Prostate gland (tissue), 2 donors: ENCODE data around the gene METTL26. TPM values are rescaled to one million over a fixed set of nuclear protein-coding genes. Genes with fewer than 3 reads are reported as not detected.

Experiments used
- DNase-seq: peaks from one replicate; pipeline ENCODE4 v3.0.0-alpha.2; 2019; ENCODE audit warnings: low spot score
- H3K27ac ChIP-seq, 2 donors: fragments of 200-600 bp; sonication (generic); 2 replicates each; pipeline ENCODE4 v1.5.1; 2017 to 2019
- H3K27me3 ChIP-seq: fragments of 200-600 bp; sonication (generic); replicated peaks from 2 replicates; pipeline ENCODE4 v1.5.1; 2019; ENCODE audit not compliant: insufficient read depth
- H3K36me3 ChIP-seq, 2 donors: fragments of 200-600 bp; sonication (generic); 1 replicate in 1 of 2; 2 replicates in 1 of 2; pipeline versions ENCODE4 v1.5.1 to v1.8.1; 2017 to 2019
- H3K4me1 ChIP-seq: fragments of 200-600 bp; sonication (generic); replicated peaks from 2 replicates; pipeline ENCODE4 v1.5.1; 2019
- H3K4me3 ChIP-seq, 2 donors: fragments of 200-600 bp; sonication (generic); 2 replicates each; pipeline ENCODE4 v1.5.1; 2017 to 2019
- H3K9me3 ChIP-seq: fragments of 200-600 bp; sonication (generic); 2 replicates; pipeline ENCODE4 v1.5.1; 2017
- POLR2A ChIP-seq: fragments of 450-650 bp; IDR thresholded peaks from one replicate; pipeline ENCODE4 v1.6.1; 2016; ENCODE audit warnings: antibody characterized with exemption, mild to moderate bottlenecking
- POLR2AphosphoS5 ChIP-seq: sonication (generic); formaldehyde crosslinking; IDR thresholded peaks from one replicate; pipeline ENCODE4 v1.6.1; 2017; ENCODE audit warnings: antibody characterized with exemption
- WGBS: methylation state at CpG from one replicate; pipeline ENCODE4 v1.1.5; 2018; 5-methylcytosine and 5-hydroxymethylcytosine counted together
- intact Hi-C: fragments of 100-400 bp; cut with DNase I; formaldehyde crosslinking; loops from one replicate; pipeline ENCODE4 v1.14.2; 2022
- total RNA-seq, 2 donors: library from RNA; depleted of rRNA; stranded (reverse); fragments of >200 nt; gene quantifications; one replicate each; pipeline ENCODE4 v1.1.0, GENCODE V29; 2016
- TF ChIP-seq, protein P1 (sequence below), 4 experiments: fragments of 200-600 bp in 2 of 4; fragments of 450-650 bp in 2 of 4; sonication (generic) in 2 of 4; IDR thresholded peaks; 1 replicate in 3 of 4; 2 replicates in 1 of 4; pipeline ENCODE4 v1.5.1; 2016 to 2019; ENCODE audit warnings: antibody characterized with exemption in 4 of 4, mild to moderate bottlenecking in 2 of 4, moderate library complexity in 2 of 4

METTL26 gene
- total RNA-seq, 2 donors from 2014 or later: 179 to 207 TPM

DNA sequence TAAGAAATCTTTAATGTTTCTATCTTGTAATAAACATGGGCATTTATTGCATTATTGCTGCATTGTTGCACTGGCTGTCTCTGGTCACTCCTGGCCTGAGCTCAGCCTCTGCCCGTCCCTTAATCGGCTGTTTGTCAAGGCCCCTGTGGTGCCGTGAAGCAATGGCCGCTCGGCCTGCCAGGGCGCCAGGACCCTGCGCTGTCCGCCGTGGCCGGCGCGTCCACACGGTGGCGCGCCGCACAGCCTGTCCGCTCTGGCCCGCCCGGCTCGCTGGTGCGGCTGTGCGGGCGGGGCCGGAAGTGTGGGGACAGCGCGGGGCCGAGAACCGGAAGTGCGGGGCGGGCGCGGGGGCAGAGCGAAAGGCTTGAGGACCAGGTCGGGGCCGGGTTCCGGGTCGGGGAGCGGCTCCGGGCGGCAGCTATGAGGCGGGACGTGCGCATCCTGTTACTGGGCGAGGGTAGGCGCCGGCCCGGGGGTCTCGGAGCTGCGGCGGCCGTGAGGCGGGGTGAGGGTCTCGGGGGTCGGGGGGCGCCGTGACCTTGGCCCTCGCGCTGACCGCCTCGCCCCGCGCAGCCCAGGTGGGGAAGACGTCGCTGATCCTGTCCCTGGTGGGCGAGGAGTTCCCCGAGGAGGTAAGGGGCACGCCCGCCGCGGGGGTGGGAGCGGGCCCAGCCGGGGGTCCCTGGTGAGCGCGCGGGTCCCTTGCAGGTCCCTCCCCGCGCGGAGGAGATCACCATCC, 31.8 kb upstream of the METTL26 start, which contains the start of gene RHOT2:
TSS of gene RHOT2 (plus strand) at position 353 of the 739 bp plus-strand sequence. CDS start at position 421, 68 bp downstream.
- intact Hi-C loops: no loop called here
- H3K27me3 ChIP-seq: no peaks in the 10 kb centered on the region
- H3K9me3 ChIP-seq: no peaks in the 10 kb centered on the region
- TF ChIP-seq POLR2A: peak; percentile 75
- TF ChIP-seq POLR2AphosphoS5: peak; percentile 69
- TF ChIP-seq, protein P1, sequence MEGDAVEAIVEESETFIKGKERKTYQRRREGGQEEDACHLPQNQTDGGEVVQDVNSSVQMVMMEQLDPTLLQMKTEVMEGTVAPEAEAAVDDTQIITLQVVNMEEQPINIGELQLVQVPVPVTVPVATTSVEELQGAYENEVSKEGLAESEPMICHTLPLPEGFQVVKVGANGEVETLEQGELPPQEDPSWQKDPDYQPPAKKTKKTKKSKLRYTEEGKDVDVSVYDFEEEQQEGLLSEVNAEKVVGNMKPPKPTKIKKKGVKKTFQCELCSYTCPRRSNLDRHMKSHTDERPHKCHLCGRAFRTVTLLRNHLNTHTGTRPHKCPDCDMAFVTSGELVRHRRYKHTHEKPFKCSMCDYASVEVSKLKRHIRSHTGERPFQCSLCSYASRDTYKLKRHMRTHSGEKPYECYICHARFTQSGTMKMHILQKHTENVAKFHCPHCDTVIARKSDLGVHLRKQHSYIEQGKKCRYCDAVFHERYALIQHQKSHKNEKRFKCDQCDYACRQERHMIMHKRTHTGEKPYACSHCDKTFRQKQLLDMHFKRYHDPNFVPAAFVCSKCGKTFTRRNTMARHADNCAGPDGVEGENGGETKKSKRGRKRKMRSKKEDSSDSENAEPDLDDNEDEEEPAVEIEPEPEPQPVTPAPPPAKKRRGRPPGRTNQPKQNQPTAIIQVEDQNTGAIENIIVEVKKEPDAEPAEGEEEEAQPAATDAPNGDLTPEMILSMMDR (IDR thresholded peaks at IDR 0.05): peak; percentile 88 to 99 (median 96)
- peak within 1 kb of the TSS; percentile 84 to 86 for H3K27ac ChIP-seq
- WGBS: under 1% methylated on average over 75 of the region's 78 CpGs
- H3K4me1 ChIP-seq: peaks cover 7% of the 10 kb centered on the region
- H3K4me3 ChIP-seq: peak within 1 kb of the TSS; percentile 73 to 99
- DNase-seq: peak; percentile 88
- peaks cover 14 to 30% of the 10 kb centered on the region in 2 donors for H3K36me3 ChIP-seq

DNA sequence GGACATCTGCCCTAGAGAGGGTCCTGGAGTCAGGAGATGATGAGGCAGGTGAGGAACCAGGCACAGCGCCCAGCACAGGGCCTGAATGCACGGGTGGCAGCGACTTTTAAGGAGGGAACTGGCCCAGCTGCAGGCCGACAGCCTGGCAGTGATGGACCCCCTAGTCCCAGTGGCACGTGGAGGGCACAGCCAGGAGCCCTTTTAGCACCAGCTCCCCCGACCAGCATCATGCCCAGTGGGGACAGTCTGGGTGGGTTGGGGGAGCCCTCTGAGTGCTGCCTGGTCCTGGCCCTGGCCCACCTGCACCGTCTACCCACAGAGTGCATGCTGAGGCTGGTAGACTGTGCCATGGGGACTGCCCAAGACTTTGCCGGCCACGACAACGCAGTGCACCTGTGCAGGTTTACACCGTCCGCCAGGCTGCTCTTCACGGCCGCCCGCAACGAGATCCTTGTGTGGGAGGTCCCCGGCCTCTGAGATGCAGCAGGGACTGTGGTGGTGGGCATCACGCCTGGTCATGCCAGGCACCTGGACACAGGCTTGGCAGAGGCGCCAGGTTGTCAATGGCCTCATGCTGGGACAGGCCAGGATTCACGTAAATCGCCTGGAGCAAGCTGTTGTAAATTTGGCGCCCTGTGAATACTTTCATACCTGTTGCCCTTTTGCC, 31.1 kb upstream of the METTL26 start:
- Histone ChIP-seq H3K36me3 (peaks cover 9 to 23% of the 10 kb centered on the region in 2 donors), H3K27me3 (no peaks in the 10 kb centered on the region), H3K4me1 (peaks cover 7% of the 10 kb centered on the region), H3K27ac (peak overlapping the region; percentile 29 to 84), H3K4me3 (no peak overlapping the region), H3K9me3 (no peaks in the 10 kb centered on the region)
- intact Hi-C loops: no loop called here
- TF ChIP-seq, protein P1 (IDR thresholded peaks at IDR 0.05): no peak
- TF ChIP-seq POLR2AphosphoS5: no peak
- no peak for TF ChIP-seq POLR2A
- no peak for DNase-seq
- WGBS: 70% methylated on average over 22 of the region's 22 CpGs

DNA sequence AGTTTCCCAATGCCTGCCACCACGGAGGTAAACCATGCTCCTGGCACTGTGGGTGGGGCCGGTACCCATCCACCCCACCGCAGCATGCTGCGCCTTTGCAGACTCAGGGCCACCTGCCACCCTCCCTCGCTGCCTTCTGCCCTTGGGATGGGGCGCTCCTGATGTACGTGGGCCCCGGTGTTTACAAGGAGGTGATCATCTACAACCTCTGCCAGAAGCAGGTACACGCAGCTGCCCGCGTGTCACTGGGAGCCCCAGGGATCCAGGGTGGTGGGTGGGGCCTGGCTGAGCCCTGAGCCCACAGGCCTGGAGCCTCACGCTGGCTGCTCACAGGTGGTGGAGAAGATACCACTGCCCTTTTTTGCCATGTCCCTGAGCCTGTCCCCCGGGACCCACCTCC, 30.5 kb upstream of the METTL26 start:
- no peak for DNase-seq
- Histone ChIP-seq H3K4me1 (peaks cover 7% of the 10 kb centered on the region), H3K27ac (no peak overlapping the region), H3K27me3 (no peaks in the 10 kb centered on the region), H3K4me3 (no peak overlapping the region), H3K9me3 (no peaks in the 10 kb centered on the region), H3K36me3 (peaks cover 3 to 16% of the 10 kb centered on the region in 2 donors)
- 86% methylated on average over 13 of the region's 13 CpGs for WGBS
- no peak for TF ChIP-seq POLR2AphosphoS5
- TF ChIP-seq POLR2A: no peak
- TF ChIP-seq, protein P1 (IDR thresholded peaks at IDR 0.05): no peak
- intact Hi-C loops: no loop called here

DNA sequence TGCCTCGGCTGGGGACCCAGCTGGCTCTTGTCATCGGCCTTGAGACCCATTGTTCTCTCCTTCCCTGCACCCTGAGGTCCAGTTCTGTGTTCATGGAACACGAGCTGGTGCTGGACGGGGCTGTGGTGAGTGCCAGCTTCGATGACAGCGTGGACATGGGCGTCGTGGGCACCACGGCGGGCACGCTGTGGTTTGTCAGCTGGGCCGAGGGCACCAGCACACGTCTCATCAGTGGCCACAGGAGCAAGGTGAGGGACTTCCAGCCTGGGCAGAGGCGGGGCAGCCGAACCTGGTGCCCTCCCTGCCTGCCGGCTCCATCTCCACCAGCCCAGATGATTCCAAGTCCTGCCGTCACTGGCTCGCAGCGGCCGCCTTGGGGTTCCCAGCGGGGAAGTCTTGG, 26.5 kb upstream of the METTL26 start:
- 95% methylated on average over 20 of the region's 21 CpGs for WGBS
- Histone ChIP-seq H3K4me3 (no peak overlapping the region), H3K27me3 (no peaks in the 10 kb centered on the region), H3K27ac (no peak overlapping the region), H3K4me1 (peaks cover 3% of the 10 kb centered on the region), H3K36me3 (no peaks in the 10 kb centered on the region), H3K9me3 (no peaks in the 10 kb centered on the region)
- no peak for TF ChIP-seq POLR2AphosphoS5
- TF ChIP-seq, protein P1 (IDR thresholded peaks at IDR 0.05): no peak
- DNase-seq: no peak
- intact Hi-C loops: no loop called here
